Natural killer cell treated with Interleukin-12 subunit alpha and Interleukin-12 subunit beta and Interleukin-15 and Interleukin-18, amount 100 ng/mL, for 72 hours (primary cell): ENCODE data around the gene SLC9A8. TPM values are rescaled to one million over a fixed set of nuclear protein-coding genes. Genes with fewer than 3 reads are reported as not detected.

Experiments
- ATAC-seq, 2 donors: fragments of 150-1000 bp; cut with Tn5 transposase in 1 of 2; sonication (Bioruptor Pico), chemical (Tn5 transposase) in 1 of 2; 2 replicates each; pipeline ENCODE4 v1.10.0; 2021
- DNase-seq: peaks from one replicate; pipeline ENCODE4 v3.0.0; 2022; ENCODE audit warnings: low spot score
- H3K27ac Mint-ChIP-seq, 2 donors: 1 replicate in 1 of 2; 2 replicates in 1 of 2; pipeline ENCODE4 v1.8.0; 2022; ENCODE audit warnings: mixed read lengths in 2 of 2, mild to moderate bottlenecking in 1 of 2, moderate library complexity in 1 of 2
- H3K27me3 Mint-ChIP-seq, 2 donors: 1 replicate in 1 of 2; 2 replicates in 1 of 2; pipeline ENCODE4 v1.8.0; 2022; ENCODE audit warnings: mixed read lengths in 2 of 2
- H3K36me3 Mint-ChIP-seq: one replicate; pipeline ENCODE4 v1.8.0; 2022; ENCODE audit warnings: mixed read lengths
- H3K4me1 Mint-ChIP-seq, 2 donors: 1 replicate in 1 of 2; 2 replicates in 1 of 2; pipeline ENCODE4 v1.8.0; 2022; ENCODE audit warnings: low read depth in 2 of 2, mixed read lengths in 2 of 2, mild to moderate bottlenecking in 1 of 2
- H3K4me3 Mint-ChIP-seq: one replicate; pipeline ENCODE4 v1.8.0; 2022; ENCODE audit warnings: mixed read lengths
- H3K9me3 Mint-ChIP-seq: 2 replicates; pipeline ENCODE4 v1.8.0; 2022; ENCODE audit warnings: mixed read lengths
- total RNA-seq, 2 donors: library from RNA; stranded (reverse); gene quantifications; one replicate each; pipeline ENCODE4 v1.2.3, GENCODE V29; 2022

The SLC9A8 gene
- total RNA-seq, 2 donors from 2014 or later: 22.0 to 27.6 TPM

GRCh38 chr20:49914310-49915117 lies 101.9 kb downstream of the SLC9A8 start:
- H3K27me3 Mint-ChIP-seq: no peaks in the 10 kb centered on the region
- peak overlapping the region; percentile 92 to 99 for H3K27ac Mint-ChIP-seq
- ATAC-seq (no peak), DNase-seq (no peak)
- no peaks in the 10 kb centered on the region for H3K36me3 Mint-ChIP-seq
- no peaks in the 10 kb centered on the region for H3K9me3 Mint-ChIP-seq
- peak overlapping the region; percentile 91 for H3K4me3 Mint-ChIP-seq
- H3K4me1 Mint-ChIP-seq: peaks cover 31 to 34% of the 10 kb centered on the region in 2 donors

- no peak for DNase-seq
- Mint-ChIP-seq H3K27me3 (no peaks in the 10 kb centered on the region), H3K4me3 (peak overlapping the region; percentile 91), H3K36me3 (no peaks in the 10 kb centered on the region), H3K27ac (peak overlapping the region; percentile 92 to 99), H3K9me3 (no peaks in the 10 kb centered on the region), H3K4me1 (peaks cover 31 to 34% of the 10 kb centered on the region in 2 donors)
- ATAC-seq: no peak
Observed at GRCh38 chr20:49915118-49915379, 102.4 kb downstream of the SLC9A8 start.

- DNase-seq (peak; percentile 95), ATAC-seq (peak; percentile 88 to 94)
- peak within 1 kb of the TSS; percentile 91 for H3K4me3 Mint-ChIP-seq
- peak within 1 kb of the TSS; percentile 92 to 99 for H3K27ac Mint-ChIP-seq
- no peaks in the 10 kb centered on the region for H3K9me3 Mint-ChIP-seq
- H3K4me1 Mint-ChIP-seq: peaks cover 31 to 34% of the 10 kb centered on the region in 2 donors
- no peaks in the 10 kb centered on the region for H3K36me3 Mint-ChIP-seq
- H3K27me3 Mint-ChIP-seq: no peaks in the 10 kb centered on the region
Observed at GRCh38 chr20:49915380-49916145, 102.9 kb downstream of the SLC9A8 start, which contains the start of gene SPATA2. Gene SPATA2 (minus strand): TSS chr20:49915529. CDS start chr20:49908490, 7,039 bp downstream.

GRCh38 chr20:49916146-49917002 lies 103.7 kb downstream of the SLC9A8 start:
- peaks cover 31% of the 10 kb centered on the region in 2 donors for H3K4me1 Mint-ChIP-seq
- peak overlapping the region; percentile 92 to 99 for H3K27ac Mint-ChIP-seq
- H3K27me3 Mint-ChIP-seq: no peaks in the 10 kb centered on the region
- H3K4me3 Mint-ChIP-seq: peak overlapping the region; percentile 91
- no peaks in the 10 kb centered on the region for H3K36me3 Mint-ChIP-seq
- DNase-seq (no peak), ATAC-seq (peak in 1 of 2 donors; percentile 65)
- no peaks in the 10 kb centered on the region for H3K9me3 Mint-ChIP-seq

DNA sequence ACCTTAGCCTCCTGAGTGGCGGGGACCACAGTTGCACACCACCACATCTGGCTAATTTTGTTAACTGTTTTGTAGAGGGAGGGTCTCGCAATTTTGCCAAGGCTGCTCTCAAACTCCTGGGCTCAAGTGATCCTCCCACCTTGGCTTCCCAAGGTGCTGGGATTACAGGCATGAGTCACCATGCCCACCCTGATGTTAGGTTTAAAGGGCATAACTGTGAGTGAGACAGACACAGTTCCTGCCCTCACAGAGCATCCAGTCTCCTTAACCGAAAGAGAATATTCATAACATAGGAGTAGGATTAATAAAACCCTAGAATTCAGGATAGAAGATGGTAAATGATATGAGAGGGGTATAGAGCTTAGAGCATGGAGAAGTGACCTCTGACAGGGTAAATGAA lies 105.8 kb downstream of the SLC9A8 start:
- Mint-ChIP-seq H3K27ac (no peak overlapping the region), H3K9me3 (no peaks in the 10 kb centered on the region), H3K27me3 (peaks cover 0 to under 1% of the 10 kb centered on the region in 2 donors), H3K4me1 (peaks cover 27 to 31% of the 10 kb centered on the region in 2 donors), H3K4me3 (no peak overlapping the region), H3K36me3 (no peaks in the 10 kb centered on the region)
- ATAC-seq: no peak
- DNase-seq: no peak

GRCh38 chr20:49919009-49919408 lies 106.4 kb downstream of the SLC9A8 start:
- peaks cover 0 to 2% of the 10 kb centered on the region in 2 donors for H3K27me3 Mint-ChIP-seq

GRCh38 chr20:49919461-49919860 lies 106.8 kb downstream of the SLC9A8 start:
- DNase-seq: no peak
- Mint-ChIP-seq H3K4me3 (no peak overlapping the region), H3K27ac (no peak overlapping the region), H3K4me1 (peaks cover 19 to 25% of the 10 kb centered on the region in 2 donors), H3K36me3 (no peaks in the 10 kb centered on the region), H3K27me3 (peaks cover 0 to 2% of the 10 kb centered on the region in 2 donors), H3K9me3 (no peaks in the 10 kb centered on the region)
- no peak for ATAC-seq

More at GRCh38 chr20:49919009-49919408, 106.4 kb downstream of the SLC9A8 start:
- H3K9me3 Mint-ChIP-seq: no peaks in the 10 kb centered on the region
- DNase-seq (no peak), ATAC-seq (no peak)
- no peak overlapping the region for H3K27ac Mint-ChIP-seq
- peaks cover 24 to 30% of the 10 kb centered on the region in 2 donors for H3K4me1 Mint-ChIP-seq
- no peak overlapping the region for H3K4me3 Mint-ChIP-seq
- no peaks in the 10 kb centered on the region for H3K36me3 Mint-ChIP-seq

GRCh38 chr20:49924247-49924646 lies 111.6 kb downstream of the SLC9A8 start:
- no peak for DNase-seq
- ATAC-seq: no peak
- H3K4me1 Mint-ChIP-seq: peaks cover 0 to 3% of the 10 kb centered on the region in 2 donors
- no peaks in the 10 kb centered on the region for H3K9me3 Mint-ChIP-seq
- no peak overlapping the region for H3K4me3 Mint-ChIP-seq
- no peak overlapping the region for H3K27ac Mint-ChIP-seq
- H3K36me3 Mint-ChIP-seq: no peaks in the 10 kb centered on the region
- H3K27me3 Mint-ChIP-seq: peaks cover 5 to 7% of the 10 kb centered on the region in 2 donors

DNA sequence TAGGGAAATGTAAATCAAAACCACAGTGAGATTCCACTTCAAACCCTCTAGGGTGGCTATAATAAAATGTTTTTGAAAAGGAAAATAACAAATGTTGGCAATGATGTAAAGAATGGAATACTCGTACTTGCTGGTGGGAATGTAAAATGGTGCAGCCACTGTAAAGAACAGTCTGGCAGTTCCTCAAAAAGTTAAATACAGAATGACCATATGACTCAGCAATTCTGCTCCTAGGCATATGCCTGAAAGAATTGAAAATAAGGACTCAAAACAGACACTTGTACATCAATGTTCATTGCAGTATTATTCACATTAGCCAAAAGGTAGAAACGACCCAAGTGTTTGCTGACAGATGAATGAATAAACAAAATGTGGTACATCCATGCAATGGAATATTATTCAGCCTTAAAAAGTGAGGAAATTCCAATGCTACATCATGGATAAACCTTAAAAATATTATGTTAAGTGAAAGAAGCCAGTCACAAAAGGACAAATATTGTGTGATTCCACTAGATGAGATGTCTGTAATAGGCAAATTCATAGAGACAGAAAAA lies 113.3 kb downstream of the SLC9A8 start:
- Mint-ChIP-seq H3K27ac (no peak overlapping the region), H3K4me1 (peaks cover 0 to 5% of the 10 kb centered on the region in 2 donors), H3K4me3 (no peak overlapping the region), H3K27me3 (peaks cover 5 to 7% of the 10 kb centered on the region in 2 donors), H3K9me3 (no peaks in the 10 kb centered on the region), H3K36me3 (no peaks in the 10 kb centered on the region)
- DNase-seq (no peak), ATAC-seq (no peak)

DNA sequence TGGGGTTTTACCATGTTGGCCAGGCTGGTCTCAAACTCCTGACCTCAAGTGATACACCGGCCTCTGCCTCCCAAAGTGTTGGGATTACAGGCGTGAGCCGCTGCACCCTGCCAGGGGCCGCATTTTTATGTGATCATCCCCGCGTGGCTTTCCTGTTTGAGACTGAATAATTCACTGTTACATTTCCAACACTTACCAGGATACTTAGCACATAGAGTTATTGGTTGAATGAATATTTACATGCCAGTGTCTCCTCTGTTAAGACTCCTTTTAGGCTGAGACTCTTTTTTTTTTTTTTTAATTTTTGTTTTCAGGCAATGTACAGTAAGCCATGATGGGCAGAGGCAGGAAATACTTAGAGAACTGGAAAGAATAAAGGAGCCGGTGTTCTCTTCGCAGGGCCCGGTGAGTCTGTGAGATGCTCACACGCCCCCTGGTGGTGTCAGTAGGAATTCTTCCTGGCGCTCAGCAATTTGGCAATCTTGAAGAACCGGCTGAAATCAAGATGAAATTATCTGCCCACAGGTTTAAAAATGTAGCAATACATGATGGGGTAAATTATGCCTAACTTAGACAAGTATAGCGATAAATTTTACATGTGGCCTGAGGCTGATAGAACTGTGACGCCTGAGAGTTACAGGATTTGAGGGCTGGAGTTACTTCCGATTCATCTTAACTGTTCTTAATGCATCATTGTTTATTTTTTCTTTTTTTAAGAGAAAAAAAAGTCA lies 115.9 kb downstream of the SLC9A8 start:
- Mint-ChIP-seq H3K4me1 (peaks cover 0 to 5% of the 10 kb centered on the region in 2 donors), H3K9me3 (no peaks in the 10 kb centered on the region), H3K36me3 (no peaks in the 10 kb centered on the region), H3K4me3 (no peak overlapping the region), H3K27me3 (peaks cover 5% of the 10 kb centered on the region in 2 donors), H3K27ac (no peak overlapping the region)
- DNase-seq (peak; percentile 80), ATAC-seq (peak; percentile 75 to 88)

GRCh38 chr20:49929142-49929494 lies 116.5 kb downstream of the SLC9A8 start:
- H3K4me1 Mint-ChIP-seq: peaks cover 3 to 9% of the 10 kb centered on the region in 2 donors
- H3K36me3 Mint-ChIP-seq: no peaks in the 10 kb centered on the region
- peaks cover 5% of the 10 kb centered on the region in 2 donors for H3K27me3 Mint-ChIP-seq
- no peak overlapping the region for H3K27ac Mint-ChIP-seq
- ATAC-seq (no peak), DNase-seq (no peak)
- H3K9me3 Mint-ChIP-seq: no peaks in the 10 kb centered on the region
- H3K4me3 Mint-ChIP-seq: no peak overlapping the region

DNA sequence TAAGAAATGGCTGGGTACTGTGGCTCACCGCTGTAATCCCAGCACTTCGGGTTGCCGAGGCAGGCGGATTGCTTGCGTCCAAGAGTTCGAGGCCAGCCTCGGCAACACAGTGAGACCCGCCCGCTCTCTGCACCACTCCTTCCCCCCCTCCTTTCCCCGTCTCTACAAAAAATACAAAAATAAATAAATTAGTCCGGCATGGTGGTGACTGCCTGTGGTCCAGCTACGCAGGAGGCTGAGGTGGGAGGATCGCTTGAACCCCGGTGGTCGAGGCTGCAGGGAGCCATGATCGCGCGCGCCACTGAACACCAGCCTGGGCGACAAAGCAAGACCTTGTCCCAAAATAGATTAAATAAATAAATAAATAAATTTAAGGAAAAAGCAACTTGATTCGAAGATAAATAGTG lies 123.1 kb downstream of the SLC9A8 start:
- ATAC-seq (no peak), DNase-seq (no peak)
- no peaks in the 10 kb centered on the region for H3K9me3 Mint-ChIP-seq
- H3K4me3 Mint-ChIP-seq: peak overlapping the region; percentile 94
- H3K27ac Mint-ChIP-seq: peak overlapping the region in 1 of 2 donors; percentile 74
- H3K36me3 Mint-ChIP-seq: no peaks in the 10 kb centered on the region
- H3K27me3 Mint-ChIP-seq: no peaks in the 10 kb centered on the region
- peaks cover 40 to 42% of the 10 kb centered on the region in 2 donors for H3K4me1 Mint-ChIP-seq
